LHCN-M2 (cell line): ENCODE measurements around the gene PRG2. TPM values are rescaled to one million over a fixed set of nuclear protein-coding genes. Genes with fewer than 3 reads are reported as not detected.
"Not testable (repeated sequence)": the region's sequence is repeated elsewhere in the genome, so short reads cannot be mapped to it uniquely, and the experiment has no call there.

ENCODE experiments used
- DNase-seq: peaks from one replicate; pipeline ENCODE4 v3.0.0-alpha.2; 2012; ENCODE audit warnings: low read depth
- total RNA-seq: library from RNA; depleted of rRNA; stranded (reverse); fragments of >200 nt; gene quantifications from 2 replicates; pipeline ENCODE4 v1.2.3, GENCODE V29; 2014

The PRG2 gene
- total RNA-seq, 1 experiment from 2014 or later: not detected

- no peak for DNase-seq
Measured at GRCh38 chr11:57421066-57421465, 30.6 kb upstream of the PRG2 start.

GRCh38 chr11:57419146-57419545 is 28.7 kb upstream of the PRG2 start:
- no peak for DNase-seq

- peak; percentile 19 for DNase-seq
Measured at GRCh38 chr11:57418131-57418530, 27.7 kb upstream of the PRG2 start.

- no peak for DNase-seq
Measured at GRCh38 chr11:57417056-57417455, 26.6 kb upstream of the PRG2 start.

- DNase-seq: no peak
Measured at GRCh38 chr11:57416436-57416835, 26.0 kb upstream of the PRG2 start.

- DNase-seq: no peak
Measured at GRCh38 chr11:57414612-57415212, 24.3 kb upstream of the PRG2 start.

GRCh38 chr11:57413681-57414080 is 23.2 kb upstream of the PRG2 start:
- no peak for DNase-seq

- DNase-seq: peak; percentile 78
Measured at GRCh38 chr11:57410287-57410686, 19.8 kb upstream of the PRG2 start.

- DNase-seq: no peak
Measured at GRCh38 chr11:57409321-57410100, 19.1 kb upstream of the PRG2 start.

GRCh38 chr11:57408771-57409170 is 18.3 kb upstream of the PRG2 start:
- DNase-seq: no peak

- no peak for DNase-seq
Measured at GRCh38 chr11:57407941-57408475, 17.6 kb upstream of the PRG2 start.

GRCh38 chr11:57407010-57407920 is 16.8 kb upstream of the PRG2 start:
- DNase-seq: no peak

GRCh38 chr11:57406337-57406904 is 16.0 kb upstream of the PRG2 start:
- DNase-seq: peak; percentile 41

- DNase-seq: no peak
Measured at GRCh38 chr11:57405271-57405860, 14.9 kb upstream of the PRG2 start.

- DNase-seq: no peak
Measured at GRCh38 chr11:57403802-57404147, 13.3 kb upstream of the PRG2 start.

- not testable (repeated sequence) for DNase-seq
Measured at GRCh38 chr11:57403003-57403801, 12.8 kb upstream of the PRG2 start.

GRCh38 chr11:57402188-57403002 is 11.9 kb upstream of the PRG2 start:
- no peak for DNase-seq

- DNase-seq: no peak
Measured at GRCh38 chr11:57399972-57400578, 9.6 kb upstream of the PRG2 start.

- DNase-seq: no peak
Measured at GRCh38 chr11:57399221-57399620, 8.8 kb upstream of the PRG2 start.
